Activated gamma-delta T cell treated with Interleukin-2 at 50 U/mL for 16 hours (primary cell): ENCODE measurements around the gene RHBDF1.
"Not testable (repeated sequence)": the region's sequence is repeated elsewhere in the genome, so short reads cannot be mapped to it uniquely, and the experiment has no call there.

Experiments
- DNase-seq: peaks from one replicate; pipeline ENCODE4 v3.0.0-alpha.2; 2020

RHBDF1 gene

GRCh38 chr16:33877-34647, 38.4 kb downstream of the RHBDF1 start:
- no peak for DNase-seq

DNA sequence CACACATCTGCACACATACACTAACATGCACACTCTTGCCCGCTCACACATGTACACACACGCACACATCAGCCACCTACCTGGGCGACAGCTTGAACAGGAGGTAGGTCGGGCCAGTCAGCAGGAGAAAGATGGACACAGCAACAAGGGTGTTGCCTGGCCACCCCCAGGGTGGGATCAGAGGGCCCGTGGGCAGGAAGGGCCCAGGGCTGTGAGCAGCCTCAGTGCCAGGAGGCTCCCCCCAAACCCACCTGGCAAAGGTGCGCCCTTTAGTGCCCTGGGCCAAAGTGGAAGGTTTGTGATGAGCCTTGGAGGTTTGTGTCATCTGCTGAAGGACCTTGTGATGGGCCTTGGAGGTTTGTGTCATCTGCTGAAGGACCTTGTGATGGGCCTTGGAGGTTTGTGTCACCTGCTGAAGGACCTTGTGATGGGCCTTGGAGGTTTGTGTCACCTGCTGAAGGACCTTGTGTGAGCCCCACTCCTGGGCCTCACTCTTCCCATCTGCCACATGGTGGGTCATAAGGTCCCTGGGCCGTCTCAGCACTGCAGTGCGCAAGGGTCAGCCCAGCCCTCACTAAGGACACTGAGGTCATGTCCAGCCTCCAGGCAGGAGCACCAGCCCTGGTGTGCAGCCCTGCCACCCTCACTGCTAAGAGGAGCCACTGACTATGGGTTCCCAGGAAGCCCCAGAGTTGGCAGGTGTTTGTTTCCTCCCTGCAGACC, 39.1 kb downstream of the RHBDF1 start:
- DNase-seq: not testable (repeated sequence)

- not testable (repeated sequence) for DNase-seq
Measured at GRCh38 chr16:30627-31026, 41.8 kb downstream of the RHBDF1 start.

DNA sequence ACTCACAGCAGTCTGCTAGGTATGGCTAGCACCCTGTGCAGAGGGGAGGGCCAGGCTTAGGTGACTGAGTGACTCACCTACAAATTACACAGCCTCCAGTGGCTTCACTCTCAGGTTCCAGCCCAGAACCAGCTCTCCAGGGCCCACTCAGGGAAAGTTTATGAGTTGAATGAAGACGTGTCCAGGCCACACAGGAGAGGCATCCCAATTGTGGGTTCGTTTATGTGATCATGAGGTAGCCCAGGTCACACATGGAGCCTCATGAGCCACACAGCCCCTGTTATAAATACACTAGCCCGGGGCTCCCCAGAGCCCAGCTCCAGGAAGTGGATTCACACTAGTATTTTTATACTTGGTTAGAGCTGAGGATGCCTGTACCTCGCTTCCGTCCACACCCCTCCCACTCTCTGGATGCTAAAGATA, 46.5 kb downstream of the RHBDF1 start:
- DNase-seq: not testable (repeated sequence)

DNA sequence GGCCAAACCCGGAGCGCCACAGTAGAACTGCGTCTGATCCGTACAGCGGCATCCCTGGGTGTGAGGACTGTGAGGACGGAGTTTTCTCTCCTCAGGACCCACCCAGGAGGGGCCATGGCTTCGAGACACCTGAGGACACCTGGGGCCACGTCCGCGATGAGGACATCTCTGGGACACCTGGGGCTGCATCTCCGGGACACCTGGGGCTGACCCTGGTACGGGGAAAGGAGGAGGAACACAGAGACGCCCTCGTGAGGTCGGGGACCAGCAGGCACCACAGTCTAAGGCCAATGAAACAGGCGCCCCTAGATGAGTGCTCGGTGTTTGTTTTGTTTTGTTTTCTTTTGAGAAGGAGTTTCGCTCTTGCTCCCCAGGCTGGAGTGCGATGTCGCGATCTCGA, 48.3 kb downstream of the RHBDF1 start:
- not testable (repeated sequence) for DNase-seq

- DNase-seq: not testable (repeated sequence)
Measured at GRCh38 chr16:20886-21285, 51.5 kb downstream of the RHBDF1 start.

GRCh38 chr16:17062-17765, 55.2 kb downstream of the RHBDF1 start:
- DNase-seq: not testable (repeated sequence)

DNA sequence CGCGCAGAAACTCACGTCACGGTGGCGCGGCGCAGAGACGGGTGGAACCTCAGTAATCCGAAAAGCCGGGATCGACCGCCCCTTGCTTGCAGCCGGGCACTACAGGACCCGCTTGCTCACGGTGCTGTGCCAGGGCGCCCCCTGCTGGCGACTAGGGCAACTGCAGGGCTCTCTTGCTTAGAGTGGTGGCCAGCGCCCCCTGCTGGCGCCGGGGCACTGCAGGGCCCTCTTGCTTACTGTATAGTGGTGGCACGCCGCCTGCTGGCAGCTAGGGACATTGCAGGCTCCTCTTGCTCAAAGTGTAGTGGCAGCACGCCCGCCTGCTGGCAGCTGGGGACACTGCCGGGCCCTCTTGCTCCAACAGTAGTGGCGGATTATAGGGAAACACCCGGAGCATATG, 61.7 kb downstream of the RHBDF1 start:
- DNase-seq: peak; percentile 82

- no peak for DNase-seq
Measured at GRCh38 chr16:9903-10665, 62.3 kb downstream of the RHBDF1 start.
